ENCODE data around the gene ATG7. TPM values are rescaled to one million over a fixed set of nuclear protein-coding genes. Genes with fewer than 3 reads are reported as not detected.

The ATG7 gene
- total RNA-seq (2014; rRNA removed; shearing (Covaris generic)): 25.0 and 38.7 TPM in 2 replicates

GRCh38 chr3:11271986-11272904, at the start of gene ATG7:
TSS of gene ATG7 (plus strand) at chr3:11272397. CDS start at chr3:11298696, 26,299 bp downstream.

Small RNA genes lying within 50 kb of the gene (small RNA-seq; reads per million reads assigned to genes)
- not detected for gene AC022001.1
- gene AC026185.1: not detected
- not detected for gene AC083855.1

Other genes starting within 250 kb of the ATG7 start
- 5.1 and 5.7 TPM in 2 replicates for gene HRH1, start 117.9 kb upstream of the ATG7 start, total RNA-seq (2014; rRNA removed; shearing (Covaris generic))